HG02870 (cell line): ENCODE measurements around the gene PANK1.
"Not testable (repeated sequence)": the region's sequence is repeated elsewhere in the genome, so short reads cannot be mapped to it uniquely, and the experiment has no call there.

Experiments
- ATAC-seq: cut with Tn5 transposase; IDR thresholded peaks from one replicate; pipeline ENCODE4 v1.9.1; 2021; ENCODE audit warnings: mild to moderate bottlenecking, moderate library complexity; ENCODE audit not compliant: unreplicated experiment

The PANK1 gene

DNA sequence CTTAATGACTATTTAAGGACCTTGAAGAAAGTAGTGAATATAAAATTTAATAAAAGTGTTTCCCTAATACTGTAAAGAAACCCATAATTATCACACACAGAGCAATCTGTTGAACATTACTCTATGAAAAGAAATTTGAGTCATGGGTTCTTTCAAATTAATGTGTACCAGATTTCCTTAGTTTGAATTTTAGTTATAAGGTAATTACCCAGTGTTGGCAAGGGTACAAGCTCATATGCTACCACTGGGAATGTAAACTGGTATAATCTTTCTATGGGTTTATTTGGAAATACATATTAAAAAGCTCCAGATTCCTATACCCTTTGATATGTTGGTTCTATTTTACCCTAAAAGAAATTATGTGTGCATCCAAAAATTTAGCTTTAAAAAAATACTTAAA is 22.9 kb downstream of the PANK1 start:
- ATAC-seq, result no peak

DNA sequence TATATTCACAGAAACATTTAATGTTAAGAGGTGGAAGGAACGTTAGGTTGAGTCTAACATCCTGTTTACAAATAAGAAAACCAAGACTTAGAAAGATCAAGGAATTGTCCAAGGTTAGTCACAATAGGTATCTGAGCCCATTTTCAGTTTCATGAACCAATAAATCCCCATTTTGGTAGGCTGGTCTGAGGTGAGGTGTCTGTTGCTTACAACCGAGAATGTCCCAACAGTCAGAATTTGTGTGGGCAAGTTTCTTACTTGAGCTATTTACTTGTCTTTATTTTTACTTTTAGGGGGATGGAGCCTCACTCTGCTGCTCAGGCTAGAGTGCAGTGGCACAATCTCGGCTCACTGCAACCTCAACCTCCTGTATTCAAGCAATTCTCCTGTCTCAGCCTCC is 23.6 kb downstream of the PANK1 start:
- ATAC-seq, result no peak

DNA sequence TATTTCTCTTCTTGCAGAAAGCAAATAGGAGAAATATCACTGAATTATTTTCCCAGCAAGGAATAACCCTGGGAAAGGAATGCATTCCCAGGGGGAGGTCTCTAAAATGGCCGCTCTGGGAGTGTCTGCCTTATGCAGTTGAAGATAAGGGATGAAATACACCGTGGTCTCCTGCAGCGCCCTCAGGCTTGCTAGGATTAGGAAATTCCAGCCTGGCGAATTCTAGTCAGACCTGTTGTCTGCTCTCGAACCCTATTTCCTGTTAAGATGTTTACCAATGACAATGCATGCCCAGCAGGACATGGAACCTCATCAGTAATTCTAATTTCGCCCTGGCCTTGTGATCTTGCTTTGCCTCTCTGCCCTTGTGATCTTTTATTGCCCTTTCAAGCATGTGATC is 24.7 kb downstream of the PANK1 start:
- not testable (repeated sequence) for ATAC-seq

DNA sequence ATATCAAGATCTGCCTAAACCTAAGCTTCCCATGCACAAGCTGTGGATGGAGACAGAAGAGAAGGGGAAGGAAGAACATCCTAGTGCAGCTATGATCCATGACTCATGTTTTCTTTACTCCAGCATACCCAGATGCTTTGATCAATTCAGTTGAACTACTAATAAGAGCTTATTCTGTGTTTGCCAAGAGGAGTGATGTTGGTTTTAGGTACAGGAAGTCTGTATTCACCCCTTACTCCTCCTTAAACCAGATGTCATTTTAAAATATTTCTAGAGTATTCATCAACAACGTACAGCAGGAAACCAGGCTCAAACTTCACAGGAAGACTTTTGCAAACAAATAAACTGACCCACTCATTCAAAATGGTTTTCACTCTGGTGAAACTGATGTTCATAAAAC is 29.2 kb downstream of the PANK1 start:
- ATAC-seq, result no peak

DNA sequence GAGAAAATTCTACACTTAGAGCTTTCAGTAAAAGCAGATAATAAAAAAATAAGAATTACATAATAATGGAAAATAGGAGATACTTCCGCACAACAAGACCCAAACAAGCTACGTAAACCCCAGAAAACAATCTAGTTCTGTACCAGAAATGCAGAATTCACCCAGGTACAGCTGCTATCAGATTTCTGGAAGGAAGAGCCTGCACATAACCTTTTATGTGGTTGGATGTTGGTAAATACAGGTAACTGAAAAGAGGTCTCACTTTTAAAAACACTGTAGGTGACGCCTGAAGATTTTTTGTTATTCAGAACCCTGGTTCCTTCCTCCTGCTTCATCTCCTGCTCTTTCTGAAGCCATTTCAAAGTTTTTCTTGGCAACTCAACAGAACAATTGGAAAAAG is 29.9 kb downstream of the PANK1 start:
- no peak for ATAC-seq

DNA sequence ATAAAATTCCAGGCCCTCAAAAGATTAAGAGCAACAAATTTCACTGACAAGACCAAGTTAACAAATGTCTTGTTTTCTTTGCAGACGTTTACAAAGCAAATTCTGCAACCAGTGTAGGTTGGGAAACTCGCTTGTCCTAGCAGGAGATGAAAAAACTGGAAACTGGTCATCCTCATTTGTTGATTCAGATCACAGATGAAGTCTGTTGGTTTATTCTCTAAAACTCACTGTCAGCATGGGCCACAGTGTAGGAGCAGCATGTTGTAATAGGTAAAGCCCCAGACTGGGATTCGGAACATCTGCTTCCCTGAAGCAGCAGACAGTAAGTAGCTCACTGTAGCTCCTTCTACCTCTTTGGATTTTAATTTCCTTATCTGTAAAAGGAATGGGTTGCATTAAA is 31.5 kb downstream of the PANK1 start:
- ATAC-seq, result no peak

DNA sequence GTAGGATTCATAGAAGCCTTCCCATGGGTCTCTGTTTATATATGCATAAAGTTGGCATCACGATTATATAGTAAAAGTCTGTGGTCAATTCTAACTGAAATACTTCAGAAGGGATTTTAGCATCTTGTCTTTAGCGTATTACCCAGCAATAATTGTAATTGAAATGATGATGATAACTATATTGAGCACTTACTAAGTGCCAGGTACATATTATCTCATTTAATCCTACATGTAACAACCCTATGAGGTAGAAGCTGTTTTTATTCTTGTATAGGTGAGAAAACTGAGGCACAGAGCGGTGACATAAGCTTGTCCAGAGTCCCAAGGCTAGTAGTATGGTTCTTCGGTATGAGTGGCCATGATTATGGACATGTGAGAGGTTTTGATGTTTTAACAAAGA is 33.8 kb downstream of the PANK1 start:
- ATAC-seq, result no peak

DNA sequence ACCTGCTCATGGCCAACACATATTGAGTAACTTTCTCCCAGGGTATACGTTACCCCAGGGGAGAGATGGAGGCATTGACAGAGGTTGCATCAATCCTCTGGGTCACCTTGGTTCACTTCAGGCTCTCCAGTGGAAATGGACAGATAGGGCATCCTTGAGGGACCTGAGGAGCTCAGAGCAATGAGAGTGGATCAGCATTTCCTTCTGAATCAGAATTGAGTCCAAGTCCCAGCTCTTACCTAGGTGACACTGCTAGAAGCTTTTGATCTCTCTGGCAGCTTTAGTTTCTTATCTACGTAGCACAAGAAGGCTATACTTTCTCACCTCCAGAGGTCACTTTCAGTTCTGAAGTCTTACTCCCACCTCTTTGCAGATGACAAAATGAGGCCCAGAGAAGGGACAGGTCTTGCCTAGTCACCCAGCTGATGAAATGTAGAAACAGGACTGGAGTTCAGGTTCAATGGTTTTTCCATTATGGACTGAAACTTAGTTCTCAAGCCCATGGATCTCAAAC is 35.2 kb downstream of the PANK1 start:
- peak; percentile 94 for ATAC-seq

DNA sequence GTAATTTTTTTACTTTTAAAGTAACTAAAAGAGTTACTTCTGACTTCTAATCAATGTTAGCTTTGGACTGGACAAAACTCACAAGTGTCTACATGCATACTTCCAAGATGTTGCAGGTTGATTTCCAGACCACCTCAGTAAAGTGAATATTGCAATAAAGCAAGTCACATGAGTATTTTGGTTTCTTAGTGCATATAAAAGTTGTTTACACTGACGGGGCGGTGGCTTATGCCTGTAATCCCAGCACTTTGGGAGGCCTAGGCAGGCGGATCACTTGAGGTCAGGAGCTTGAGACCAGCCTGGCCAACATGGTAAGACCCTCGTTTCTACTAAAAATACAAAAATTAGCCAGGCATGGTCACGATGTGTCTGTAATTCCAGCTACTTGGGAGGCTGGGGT is 40.8 kb downstream of the PANK1 start:
- ATAC-seq, result no peak

DNA sequence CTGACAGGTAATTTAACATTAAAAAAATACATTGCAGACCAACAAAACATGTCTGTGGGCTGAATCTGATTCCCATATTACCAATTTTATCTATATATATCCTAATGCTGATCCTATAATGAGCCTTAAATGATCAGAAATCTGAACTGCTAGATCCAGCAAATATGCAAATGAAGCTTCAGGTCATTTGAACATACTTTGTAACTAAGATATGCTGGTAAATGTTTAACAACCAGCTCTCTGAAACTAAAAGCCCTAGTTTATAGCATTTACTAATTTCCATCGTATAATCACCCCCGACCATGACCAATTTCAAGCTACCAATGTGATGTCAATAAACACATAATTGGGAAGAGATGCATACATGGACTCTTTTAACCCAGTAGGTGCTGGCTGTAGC is 42.1 kb downstream of the PANK1 start:
- ATAC-seq, result no peak

DNA sequence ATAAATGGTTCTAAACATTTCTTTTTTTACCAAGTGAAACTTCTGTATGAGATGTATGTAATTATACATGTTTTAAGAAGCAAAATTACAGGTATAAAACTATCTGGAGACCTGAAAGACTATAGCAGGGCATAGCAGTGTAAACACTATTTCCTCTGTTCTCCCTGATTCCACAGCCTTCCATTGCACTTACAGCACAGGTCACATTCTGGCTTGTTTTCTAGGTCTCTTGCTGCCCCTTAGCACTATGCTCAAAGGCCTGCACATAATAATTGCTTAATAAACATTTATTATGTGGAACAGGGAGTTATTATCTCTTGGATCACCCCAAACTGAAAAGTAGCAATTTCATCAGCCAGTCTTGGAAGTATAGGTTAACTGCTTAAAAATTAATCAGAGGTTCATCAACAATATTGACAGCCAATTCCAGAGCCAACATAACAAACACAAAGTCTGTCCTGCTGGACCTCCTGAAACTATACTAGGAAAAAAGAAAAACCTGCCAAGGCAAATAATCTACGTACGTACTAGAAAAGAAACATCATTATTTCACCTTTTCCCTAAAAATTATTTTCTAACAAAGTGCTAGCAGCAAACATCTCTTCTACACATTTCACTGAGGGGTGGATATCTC is 43.2 kb downstream of the PANK1 start:
- no peak for ATAC-seq

DNA sequence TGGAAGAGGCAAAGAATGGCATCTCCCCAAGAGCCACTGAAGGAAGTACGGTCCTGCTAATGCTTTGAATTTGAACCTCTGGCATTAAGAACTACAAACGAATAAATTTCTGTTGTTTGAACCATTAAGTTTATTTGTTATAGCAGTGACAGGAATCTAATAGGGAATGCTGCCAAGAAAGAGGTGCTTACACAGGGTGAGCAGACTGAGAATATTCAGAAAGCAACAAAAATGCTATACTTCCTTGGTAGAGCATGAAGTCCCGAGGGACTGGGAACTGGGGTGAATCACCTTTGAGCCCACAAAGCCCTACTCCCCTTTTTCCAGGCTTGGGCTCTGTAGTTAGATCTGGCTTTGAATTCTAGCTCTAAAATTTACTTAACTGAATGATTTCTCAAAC is 45.0 kb downstream of the PANK1 start:
- no peak for ATAC-seq

DNA sequence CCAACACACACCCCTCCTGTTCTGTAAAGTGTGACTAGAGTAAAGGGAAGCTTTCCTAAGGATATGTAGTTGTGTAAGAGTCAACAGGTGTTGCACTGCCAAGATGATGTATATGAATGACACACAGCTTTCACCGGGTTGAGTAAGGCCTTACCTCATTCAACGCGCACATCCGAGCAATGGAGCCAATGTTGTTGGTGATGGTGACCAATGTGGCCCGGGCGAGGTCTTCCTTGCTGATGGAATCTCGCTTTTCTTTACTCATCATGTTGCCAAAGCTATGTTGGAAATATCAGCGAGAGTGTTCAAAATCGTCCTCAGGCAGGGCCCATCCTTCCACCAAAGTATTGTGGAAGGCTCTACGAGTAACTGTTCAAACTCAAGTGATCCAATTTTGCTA is 52.0 kb downstream of the PANK1 start:
- no peak for ATAC-seq

DNA sequence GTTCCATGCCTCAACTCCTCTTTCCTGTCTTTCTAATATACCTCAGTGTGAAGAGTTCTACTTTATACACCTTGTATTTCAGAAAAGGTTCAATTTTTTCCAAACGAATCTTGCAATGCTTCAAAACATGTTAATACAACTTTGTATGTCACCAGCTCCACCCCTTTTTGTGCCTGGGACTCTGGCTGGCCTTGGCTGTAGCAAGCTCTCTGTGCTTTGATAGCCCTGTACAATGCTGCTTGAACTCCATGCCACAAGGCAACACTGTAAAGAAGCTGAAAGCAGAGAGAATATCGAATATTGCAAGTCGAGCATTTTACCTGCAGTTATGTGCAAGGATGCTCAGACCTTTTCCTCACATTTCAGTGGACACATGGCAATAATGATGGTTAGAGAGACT is 52.5 kb downstream of the PANK1 start:
- no peak for ATAC-seq

DNA sequence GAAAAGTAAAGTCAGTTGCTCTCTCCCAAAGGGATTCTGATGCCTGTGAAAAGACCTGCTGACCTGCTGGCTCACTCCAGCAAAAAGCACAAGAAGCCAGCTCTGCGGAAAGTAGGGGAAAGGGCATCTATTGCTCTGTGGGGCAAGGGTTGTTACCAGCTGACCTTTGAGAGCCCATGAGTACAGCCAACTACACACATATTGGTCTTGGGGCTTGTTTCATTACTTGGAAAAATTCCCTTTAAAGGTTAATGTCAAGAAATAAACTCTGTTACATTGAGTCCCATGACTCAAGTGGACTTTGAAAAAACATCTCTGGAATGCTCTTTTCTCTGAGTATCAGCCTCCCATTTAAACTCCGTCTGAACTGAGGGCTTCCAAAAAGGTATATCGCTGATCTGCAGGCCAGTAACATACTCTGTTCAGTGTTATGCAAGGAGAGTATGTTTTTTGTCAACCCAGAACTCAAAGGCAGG is 53.2 kb downstream of the PANK1 start:
- ATAC-seq, result no peak

DNA sequence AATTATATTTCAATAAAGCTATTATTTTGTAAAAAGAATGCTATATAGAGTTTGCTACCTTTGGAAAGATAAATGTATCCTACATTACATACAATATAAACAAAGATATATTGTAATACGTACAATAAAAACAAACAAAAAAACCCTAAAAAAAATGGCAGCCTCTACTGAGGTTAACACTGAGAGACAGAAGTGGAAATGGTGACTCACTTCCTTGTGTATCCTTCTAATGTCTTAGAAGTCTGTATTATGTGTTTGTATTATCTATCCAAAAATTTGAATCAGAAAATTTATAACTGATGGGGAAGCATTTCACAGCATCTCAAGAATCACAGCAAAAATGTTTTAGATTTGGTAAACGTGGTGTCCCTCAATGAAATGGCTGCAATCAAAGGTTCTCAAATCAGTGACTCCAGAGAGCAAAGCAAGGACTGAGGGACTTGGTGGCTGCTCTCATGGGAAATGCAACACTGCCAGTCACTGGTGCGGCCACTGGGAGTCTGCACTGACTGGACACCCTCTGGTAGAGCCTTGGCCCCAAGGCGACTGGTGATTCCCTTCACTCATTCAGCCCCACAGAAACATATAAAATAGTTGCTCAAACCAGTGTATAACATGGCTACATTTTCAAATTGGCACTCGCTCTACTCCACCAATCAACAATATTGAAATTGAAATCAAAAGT is 53.8 kb downstream of the PANK1 start:
- no peak for ATAC-seq

DNA sequence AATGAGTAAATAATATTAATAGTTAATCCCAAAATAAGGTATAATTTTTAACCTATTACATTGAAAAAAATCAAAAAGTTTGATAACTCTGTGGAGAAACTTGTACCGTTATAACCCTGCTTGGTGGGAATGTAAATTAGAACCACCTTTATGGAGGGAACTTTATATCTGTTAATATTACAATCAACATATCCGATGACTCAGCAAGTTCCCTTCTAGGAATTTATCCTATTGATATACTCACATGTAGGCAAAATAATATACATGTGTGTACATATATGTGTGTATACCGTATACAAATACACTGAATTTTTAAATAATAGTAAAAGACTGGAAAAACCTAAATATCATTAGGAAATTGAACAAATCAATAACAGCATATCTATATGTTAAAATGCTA is 54.7 kb downstream of the PANK1 start:
- no peak for ATAC-seq

DNA sequence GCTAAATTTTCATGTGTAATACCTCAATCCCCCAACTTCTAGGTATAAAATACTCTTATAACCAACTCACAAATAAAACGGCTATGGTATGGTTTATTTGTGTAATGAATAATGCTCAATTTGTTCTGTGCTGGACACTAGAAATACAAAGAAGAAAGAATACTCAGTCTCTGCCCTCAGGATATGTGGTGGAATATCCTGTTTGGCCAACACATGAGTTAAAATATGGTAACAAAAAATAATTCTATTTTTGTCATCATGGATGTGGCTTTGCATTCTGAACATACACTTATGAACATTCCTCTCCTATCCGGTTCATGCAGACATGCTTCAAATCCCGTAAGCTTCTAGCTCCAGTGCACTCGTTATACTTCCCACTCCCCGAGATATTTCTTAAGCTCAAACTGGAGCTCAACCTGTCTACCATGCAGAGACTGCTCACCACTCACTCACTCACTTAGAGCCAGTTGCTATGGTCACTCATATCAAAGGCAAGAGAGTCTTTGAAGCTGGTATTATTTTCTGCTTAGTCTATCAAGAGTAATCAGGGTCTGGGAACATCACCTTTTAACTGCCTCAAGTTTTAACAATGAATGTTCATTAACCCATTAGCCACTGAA is 55.8 kb downstream of the PANK1 start:
- no peak for ATAC-seq

DNA sequence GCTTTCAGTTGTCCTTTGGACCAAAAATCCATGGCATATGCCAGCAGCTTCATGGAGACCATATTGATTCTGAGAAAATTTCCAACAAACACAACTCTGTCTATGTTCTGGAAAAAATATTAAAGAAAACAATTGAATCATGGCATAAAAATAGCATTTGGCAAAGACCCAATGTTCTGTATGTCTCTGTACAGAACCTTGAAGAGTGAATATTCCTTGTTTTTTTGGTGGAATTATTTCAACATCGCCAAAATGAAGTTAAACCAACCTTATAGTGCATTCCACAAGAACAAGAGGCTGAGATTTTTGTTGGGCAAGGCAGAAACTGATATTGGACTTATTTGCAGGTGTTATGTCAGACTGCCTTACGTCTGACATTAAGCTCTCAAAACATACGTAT is 56.4 kb downstream of the PANK1 start:
- no peak for ATAC-seq

DNA sequence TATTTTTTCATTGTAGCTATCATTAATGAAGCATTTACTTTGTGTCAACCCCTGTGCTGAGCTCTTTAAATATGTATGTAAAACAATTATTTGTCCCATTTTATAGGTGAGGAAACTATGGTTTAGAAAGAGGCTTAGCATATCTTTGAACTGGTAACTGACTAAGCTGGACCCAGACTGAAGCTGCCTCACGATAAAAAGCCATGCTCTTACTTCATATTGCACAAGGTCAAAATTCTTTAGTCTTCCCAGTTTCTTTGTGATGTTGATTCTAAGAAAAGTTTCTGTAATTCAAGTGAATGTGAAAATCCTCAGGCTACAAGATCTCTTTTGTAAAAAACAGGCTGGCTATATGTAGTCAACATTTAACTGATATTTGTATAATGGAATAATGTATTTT is 63.0 kb downstream of the PANK1 start:
- no peak for ATAC-seq

DNA sequence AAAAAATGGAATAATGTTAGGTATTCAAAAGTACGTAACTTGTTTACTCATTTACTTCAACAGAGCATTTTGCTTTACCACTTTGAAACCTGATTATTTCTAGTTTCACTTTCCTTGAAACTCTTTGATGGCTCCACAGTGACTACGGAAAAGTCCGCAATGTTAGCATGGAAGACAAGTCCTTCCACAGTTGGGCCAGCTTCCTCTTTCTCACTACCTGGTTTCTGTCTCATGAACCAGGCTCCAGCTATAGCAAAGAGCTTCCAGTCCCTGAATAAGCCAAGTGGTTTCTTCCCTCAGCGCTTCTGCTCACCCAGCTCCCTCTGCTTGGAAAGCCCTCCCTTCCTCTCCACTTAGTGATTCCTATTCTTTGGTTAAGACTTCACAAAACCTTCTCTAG is 64.8 kb downstream of the PANK1 start:
- ATAC-seq, result no peak

DNA sequence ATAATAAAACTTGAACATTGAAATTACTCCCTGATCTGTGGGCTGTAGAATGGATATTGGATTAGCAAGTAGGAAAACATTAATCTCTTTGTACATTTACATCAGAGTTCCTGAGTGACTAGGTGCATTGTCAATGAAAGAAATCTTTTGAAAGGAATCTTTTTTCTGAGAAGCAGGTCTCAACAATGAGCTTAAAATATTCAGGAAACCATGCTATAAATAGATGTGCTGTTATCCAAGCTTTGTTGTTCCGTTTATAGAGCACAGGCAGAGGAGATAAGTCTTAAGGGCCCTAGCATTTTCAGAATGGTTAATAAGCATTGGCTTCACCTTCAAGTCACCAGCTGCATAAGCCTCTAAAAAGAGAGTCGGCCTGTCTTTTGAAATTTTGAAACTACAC is 68.3 kb downstream of the PANK1 start:
- ATAC-seq, result no peak
